ENCODE measurements around the gene NAA50.

The NAA50 gene

DNA sequence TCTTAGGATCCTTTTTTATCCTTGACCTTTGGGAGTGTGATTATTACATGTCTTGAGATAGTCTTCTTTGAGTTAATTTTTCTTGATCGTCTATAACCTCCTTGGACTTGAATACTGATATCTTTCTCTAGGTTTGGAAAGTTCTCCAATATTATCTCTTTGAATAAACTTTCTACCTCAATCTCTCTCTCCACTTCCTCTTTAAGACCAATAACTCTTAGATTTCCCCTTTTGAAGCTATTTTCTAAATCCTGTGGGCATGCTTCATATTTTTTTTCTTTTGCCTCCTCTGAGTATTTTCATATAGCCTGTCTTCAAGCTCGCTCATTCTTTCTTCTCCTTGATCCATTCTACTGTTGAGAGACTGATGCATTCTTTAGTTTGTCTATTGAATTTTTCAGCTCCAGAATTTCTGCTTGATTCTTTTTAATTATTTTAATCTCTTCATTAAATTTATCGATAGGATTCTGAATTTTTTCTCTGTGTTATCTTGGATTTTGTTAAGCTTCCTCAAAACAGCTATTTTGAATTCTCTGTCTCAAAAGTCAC is 61.7 kb downstream of the NAA50 start:
- no peak for DNase-seq

DNA sequence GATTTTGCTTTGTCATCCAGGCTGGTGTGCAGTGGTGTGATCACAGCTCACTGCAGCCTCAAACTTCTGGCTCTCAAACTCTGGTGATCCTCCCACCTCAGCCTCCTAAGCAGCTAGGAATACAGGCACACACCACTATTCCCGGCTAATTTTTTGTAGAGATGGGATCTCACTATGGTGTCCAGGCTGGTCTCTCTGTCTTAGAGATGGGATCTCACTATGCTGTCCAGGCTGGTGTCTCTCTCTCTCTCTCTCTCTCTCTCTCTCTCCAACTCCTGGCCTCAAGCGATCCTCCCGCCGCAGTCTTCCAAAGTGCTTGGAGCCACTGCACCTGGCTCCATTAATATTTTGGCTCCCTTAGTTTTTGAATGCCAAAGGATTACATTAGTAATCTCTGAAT is 67.3 kb downstream of the NAA50 start:
- DNase-seq = no peak

DNA sequence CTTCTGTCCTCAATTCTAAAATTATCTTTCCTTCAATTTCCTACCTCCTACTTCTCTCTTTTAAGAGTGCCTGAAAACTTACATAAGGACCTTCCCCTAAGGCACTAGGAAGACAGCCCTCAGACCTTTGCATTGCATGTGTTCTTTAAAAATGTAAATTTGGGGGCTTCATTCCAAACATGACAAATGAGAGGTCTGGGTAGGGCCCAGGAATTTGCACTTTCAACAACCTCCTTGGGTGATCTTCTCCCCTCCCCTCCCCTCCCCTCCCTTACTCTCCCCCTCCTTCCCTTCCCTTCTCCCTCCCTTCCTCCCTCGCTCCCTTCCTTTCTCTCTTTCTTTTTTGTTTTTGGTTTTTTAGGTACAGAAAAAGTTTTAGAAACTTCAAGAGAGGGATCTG is 68.3 kb downstream of the NAA50 start:
- DNase-seq = no peak

DNA sequence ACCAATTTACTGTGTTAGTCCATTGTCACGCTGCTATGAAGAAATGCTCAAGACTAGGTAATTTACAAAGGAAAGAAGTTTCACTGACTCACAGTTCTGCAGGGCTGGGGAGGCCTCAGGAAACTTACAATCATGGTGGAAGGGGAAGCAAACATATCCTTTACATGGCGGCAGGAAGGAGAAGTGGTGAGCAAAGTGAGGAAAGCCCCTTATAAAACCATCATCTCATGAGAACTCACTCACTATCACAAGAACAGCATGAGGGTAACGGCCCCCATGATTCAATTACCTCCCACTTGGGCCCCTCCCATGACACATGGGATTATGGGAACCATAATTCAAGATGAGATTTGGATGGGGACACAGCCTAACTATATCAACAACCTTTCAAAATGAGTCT is 69.8 kb downstream of the NAA50 start:
- no peak for DNase-seq

DNA sequence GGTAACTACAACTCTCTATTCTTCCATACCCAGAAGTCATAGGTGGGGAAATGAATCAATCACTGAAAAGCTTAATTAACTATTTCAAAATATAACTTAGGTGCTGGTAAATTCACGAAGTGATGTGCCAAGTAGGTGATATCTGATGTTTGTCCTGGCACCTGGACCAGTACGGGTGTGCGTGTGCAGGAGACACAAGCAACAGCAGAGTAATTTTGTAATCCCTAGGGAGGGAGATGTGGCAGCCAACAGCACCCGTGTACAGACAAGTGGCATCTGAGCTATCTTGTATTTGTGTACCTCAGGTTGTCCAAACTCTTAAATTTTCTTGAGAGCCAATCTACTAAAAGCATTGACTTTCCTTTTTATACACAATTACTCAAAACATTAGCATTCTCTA is 72.5 kb downstream of the NAA50 start:
- DNase-seq = no peak

DNA sequence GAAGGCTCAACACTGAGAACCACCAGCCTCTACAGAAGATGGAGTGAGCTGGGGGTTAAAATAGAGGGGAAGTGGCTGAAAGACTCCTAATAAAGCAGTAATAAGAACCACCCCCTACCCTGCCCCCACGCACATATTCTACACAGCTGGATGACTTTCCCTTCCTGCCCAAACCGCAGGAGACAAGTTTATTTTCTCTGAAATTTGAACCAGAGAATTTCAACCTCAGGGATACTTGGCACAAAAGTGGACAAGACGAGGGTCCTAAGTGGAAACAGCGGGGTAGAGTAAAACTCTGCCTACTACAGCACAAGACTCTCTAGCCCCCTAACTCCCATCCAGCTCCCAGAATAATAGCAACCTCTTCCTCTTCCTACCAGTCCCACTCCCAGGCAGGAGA is 78.0 kb downstream of the NAA50 start:
- DNase-seq = no peak
